Kidney glomerular epithelial cell (primary cell): ENCODE measurements around the gene TINCR.
"Not testable (repeated sequence)": the region's sequence is repeated elsewhere in the genome, so short reads cannot be mapped to it uniquely, and the experiment has no call there.

Source experiments
- DNase-seq: peaks from one replicate; lab custom pipeline; 2025; lab: John Stamatoyannopoulos, UW

Gene TINCR

DNA sequence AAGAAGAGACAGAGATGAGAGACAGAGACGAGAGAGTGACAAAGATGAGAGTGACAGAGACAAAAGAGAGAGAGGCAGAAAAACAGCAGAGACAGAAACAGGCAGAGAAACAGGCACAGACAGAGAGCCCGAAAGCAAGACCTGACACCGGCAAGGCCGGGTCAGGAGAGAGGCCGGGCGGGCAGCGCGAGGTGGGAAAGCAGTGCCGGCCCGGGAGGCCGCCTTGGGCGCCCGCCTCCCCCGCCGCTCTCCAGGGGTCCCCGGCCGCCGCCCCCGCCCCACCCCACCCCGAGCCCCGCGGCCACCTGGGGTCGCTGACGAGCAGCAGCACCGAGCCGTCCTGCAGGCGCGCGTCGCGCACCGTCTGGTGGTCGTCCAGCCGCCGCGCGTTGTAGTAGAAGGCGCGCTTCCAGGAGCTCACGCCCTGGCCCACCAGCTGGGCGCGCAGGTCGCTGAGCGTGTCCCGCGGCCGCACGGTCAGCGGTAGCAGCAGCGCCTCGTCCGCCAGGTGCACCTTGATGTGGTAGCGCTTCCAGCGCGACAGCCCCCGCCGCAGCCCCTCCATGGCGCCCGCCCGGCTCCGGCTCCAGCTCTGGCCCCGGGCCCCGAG lies at the start of gene TINCR:
TSS of gene TINCR (minus strand) at position 594 of the 610 bp plus-strand sequence.
- no peak for DNase-seq

DNA sequence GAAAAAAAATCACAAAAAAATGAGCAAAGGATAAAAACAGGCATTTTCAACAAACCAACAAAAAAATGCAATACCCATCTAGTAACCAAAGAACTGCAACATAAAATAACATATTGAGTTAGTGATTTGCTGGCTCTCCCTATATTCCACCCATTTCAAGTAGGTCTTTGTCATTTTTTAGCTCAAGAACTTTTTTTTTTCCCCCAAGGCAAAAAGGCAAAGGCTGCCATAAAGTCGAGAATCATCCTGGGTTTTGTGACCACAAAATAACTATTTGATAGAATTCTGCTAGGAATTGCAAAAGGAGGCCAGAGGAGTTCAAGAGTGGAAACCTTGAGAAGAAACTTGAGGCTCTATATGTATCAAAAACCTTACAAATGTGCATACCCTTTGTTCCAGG lies 49.3 kb upstream of the TINCR start:
- DNase-seq = no peak

DNA sequence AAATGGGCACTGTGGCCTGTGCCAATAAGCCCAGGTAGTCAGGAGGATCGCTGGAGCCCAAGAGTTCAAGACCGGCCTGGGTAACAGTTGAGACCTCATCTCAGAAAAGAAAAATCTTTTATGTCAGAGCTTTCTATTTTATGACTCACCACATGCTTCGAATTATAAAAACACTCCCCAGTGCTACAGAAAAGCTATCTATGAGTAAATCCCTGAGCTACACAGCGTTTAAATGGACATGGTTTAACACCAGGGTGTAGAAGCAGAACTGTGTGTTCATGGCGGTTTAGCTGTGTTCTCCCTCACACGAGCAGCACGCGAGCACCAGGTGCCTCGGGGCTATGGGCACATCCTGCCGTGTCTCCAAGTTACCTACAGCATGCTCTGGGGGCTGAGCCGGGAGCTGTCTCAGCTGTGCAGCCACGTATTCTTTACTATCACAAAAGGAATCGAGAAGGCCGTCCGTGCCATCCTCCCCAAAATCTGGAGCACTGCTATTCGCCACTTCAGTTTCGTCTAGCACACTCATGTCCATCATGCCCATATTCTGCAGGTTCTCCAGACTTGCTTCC lies 48.1 kb upstream of the TINCR start:
- DNase-seq = no peak

DNA sequence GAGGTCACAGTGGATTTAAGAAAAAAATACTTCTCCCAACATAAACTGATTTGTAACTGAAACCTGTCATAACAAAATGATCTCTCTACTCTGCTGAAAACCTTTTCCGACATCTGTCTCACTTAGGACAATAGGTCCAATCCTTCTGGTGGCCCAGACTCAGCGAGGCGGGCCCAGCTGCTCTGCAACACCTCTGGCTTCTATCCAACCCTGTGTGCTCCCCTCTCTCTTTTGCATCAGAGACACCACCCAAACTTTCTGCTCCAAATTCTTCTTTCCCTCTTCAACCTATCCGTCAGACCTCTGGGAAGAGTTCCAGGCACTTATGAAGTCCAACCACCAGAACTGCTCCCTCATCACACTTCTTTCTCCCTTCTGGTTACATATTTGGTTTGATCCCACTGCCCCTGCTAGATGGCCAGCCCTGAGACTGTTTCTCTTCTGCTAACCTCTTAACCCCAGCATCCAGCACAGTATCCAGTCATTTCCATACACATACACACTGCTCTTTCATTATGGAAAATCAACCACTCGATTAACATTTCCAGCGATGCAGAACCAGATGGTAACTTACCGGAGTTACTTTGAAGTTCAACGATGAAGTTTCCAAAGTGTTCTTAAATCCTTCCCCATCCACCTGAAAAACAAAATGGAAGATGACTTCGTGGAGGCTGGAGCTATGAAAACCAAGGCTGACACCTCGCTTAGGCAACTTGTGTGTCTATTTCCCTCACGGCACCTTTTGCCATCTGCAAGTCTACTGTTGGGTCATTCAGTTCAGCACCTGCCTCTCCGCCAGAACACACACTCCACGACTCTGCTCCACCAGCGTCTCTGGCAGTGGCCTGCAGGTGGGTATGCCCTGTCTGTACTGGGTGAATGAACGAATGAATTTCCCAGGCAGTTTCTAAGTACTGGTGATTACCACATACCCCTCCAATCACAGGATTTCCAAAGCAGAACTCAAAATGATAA lies 45.4 kb upstream of the TINCR start:
- no peak for DNase-seq

DNA sequence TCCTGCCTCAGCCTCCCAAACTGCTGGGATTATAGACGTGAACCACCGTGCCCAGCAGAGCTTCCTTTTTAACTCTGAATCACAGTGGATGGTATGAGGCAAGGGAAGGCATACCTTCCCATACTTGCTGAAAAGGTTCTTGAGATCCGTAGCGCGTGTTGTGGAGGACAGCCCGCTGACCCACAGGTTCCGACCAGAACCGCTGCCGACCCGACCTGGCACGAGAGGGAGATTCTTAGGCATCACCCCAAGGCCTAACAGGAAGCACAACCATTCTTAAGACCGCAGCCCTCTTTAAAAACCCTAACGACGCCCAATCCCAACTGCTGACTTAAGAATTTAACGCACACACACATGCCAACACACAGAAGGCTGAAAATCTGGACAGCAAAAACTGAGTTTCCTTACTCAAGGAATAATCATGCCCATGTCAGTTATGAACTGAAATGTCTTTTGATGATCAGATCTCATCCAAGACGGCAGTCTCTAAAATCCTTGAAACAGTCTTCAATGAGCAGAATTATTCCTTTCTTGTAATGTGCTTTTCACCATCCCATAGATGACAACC lies 42.2 kb upstream of the TINCR start:
- no peak for DNase-seq

DNA sequence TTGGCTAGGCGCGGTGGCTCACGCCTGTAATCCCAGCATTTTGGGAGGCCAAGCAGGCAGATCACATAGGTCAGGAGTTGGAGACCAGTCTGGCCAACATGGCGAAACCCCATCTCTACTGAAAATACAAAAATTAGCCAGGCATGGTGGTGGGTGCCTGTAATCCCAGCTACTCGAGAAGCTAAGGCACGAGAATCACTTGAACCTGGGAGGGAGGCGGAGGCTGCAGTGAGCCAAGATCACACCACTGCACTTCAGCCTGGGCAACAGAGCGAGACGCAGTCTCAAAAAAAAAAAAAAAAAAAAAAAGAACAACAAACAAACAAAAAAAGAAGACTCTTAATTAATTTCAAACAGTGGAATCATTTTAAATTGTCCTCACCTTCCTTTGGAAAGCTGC lies 41.0 kb upstream of the TINCR start:
- DNase-seq = not testable (repeated sequence)

DNA sequence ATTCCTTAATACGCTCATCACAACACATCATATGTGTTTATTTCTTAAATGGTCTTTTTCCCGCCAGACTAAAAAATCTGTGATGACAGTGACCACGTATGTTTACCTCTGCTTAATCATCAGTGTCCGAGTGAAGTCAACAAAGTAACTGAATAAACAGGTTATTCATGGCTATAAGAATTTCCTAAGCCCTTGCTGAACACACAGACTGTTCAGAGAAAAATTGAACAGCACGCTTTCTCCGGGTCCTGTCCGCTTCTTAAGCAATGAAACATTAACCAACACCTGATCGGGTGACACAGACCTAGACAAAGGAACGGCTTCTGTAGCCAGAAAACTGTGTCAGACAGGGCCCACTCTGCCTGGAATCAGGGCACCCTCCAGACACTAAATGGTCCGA lies 40.5 kb upstream of the TINCR start:
- DNase-seq = no peak

DNA sequence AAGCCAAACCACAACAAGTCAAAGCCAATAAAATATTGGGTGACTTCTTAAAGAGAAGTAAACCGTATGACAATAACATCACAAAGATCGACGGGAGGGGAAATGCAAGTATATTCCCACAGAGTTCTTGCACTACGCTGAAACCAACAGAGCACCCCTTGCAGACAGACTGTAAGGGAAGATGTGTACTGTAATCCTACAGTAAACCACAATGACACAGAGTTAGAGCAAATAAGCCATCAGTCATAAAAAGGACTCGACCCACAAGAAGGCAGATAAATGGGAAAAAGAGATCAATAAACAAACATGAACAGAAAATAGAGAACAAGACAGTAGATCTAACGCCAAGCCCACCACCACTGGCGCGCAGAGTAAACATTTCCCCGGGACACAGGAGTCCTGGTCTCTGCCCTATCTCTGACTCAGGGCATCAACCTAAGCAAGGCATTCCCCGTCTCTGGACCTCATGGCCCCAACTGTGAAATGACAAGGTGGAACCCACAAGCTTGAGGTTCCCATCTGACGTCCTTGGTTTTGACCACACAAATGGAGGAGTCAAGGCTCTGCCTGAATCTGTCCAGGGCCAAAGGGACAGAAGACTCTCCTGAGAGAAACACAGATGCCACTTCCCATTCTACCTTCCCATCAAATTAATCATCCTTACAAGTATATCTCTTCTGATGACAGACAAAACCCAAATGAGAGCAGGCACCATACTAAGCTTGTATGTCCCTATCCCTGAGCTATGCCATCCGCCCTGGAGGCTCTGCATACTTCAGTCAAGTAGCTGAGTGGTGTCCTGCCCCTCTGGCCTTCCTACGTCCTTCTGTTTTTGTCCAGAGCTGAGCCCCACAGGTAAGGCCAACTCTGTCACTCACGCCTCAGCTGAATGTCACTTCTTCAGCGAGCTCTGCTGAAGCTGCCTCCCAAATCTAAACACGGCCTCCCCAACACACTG lies 39.8 kb upstream of the TINCR start:
- no peak for DNase-seq

DNA sequence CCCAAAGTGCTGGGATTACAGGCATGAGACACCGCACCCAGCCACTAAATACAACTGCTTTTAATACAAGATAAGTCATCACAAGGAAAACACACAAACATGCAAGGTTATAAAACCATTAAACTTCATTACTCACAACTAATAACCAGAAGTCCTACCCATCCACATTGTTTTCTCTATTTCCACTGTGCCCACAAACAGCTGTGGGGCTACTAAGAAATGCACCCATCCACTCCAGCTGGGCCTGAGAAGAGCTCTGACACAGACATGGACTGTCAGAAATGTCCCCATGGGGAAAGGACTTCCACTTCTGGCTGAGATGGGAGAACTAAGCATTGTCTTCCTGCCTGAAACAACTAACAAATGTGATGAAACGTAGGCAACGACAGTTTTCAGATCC lies 37.6 kb upstream of the TINCR start:
- DNase-seq = no peak

DNA sequence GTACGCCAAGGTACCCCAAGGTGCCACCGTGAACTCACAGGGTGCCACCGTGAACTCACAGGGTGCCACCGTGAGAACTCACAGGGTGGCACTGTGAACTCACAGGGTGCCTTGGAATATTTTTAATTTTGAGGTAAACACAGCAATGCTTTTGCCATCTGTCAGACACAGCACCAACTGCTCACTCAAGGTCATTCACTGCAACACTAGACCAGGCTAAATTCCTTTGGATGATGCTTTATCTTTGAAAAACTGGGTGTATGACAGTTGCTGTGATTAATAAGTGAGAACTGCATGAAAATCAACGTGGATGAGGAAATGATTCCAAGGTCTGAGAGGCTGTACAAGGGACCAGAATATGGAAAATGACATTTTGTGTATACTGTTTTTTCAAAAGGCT lies 35.9 kb upstream of the TINCR start:
- DNase-seq = no peak

DNA sequence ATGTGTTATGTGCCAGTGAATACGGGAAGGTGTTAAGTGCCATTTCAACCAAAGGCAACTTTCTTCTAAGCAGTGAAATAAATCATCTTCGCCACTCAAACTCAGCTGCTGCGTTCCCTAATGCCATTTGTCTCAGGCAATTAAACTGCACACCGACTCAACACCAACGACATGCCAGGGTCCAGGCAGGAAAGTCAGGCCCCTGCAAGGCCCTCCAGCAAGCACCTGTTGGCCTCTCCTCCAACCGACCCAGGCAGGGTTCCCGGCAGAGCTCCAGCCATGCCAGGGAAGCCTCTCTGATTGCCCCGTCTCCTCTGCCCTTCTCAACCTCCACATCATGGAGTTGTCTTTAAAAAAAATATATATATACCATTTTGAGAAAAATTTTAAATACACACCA lies 33.0 kb upstream of the TINCR start:
- no peak for DNase-seq

DNA sequence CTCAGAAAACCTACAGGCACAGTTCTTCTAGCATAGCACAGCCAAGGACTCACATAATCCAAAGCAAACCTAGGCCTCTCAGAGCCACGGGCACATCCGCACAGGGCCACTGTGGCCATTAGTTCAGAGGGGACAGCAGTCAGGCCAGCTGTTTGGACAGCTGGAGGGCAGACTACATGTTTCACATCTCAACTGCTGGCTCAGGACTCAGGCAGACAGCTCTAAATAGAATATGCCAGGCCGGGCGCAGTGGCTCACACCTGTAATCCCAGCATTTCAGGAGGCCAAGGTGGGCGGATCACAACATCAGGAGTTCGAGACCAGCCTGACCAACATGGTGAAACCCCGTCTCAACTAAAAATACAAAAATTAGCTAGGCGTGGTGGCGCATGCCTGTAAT lies 28.0 kb upstream of the TINCR start:
- DNase-seq = no peak

DNA sequence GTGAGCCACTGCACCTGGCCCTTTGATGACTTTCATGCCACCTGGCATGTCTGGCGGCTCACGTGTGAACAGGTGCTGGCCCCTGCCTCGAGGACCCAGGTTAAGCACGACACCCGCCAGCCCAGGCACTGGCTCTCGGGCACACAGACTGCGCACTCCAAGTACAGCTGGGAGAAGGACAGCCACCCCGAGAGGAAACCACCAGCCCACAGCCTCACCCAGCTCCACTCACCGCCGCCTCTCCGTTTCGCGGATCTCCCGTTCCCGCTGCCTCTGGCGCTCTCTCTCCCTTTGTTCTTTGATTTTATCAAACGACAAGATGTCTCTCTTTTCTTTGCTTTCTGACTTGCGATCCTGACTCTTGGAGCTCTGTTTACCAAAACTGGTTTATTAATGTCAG lies 27.4 kb upstream of the TINCR start:
- DNase-seq = no peak

DNA sequence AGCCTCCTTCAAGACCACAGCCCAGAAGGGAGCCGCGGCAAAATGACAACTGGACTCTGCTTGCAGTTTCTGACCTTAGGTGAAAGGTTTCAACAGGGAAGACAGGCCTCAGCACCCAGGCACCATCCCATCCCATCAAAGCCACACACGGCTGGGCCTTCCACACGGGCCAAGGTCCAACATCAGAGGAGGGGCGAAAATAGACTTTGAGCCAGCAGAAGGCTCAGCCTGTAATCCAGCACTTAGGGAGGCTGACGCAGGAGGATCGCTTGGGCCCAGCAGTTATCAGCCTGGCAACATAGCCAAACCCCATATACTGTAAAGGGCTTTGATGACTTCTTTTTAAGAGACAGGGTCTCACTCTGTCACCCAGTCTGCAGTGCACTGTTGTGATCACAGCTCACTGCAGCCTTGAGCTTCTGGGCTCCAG lies 26.8 kb upstream of the TINCR start:
- no peak for DNase-seq

DNA sequence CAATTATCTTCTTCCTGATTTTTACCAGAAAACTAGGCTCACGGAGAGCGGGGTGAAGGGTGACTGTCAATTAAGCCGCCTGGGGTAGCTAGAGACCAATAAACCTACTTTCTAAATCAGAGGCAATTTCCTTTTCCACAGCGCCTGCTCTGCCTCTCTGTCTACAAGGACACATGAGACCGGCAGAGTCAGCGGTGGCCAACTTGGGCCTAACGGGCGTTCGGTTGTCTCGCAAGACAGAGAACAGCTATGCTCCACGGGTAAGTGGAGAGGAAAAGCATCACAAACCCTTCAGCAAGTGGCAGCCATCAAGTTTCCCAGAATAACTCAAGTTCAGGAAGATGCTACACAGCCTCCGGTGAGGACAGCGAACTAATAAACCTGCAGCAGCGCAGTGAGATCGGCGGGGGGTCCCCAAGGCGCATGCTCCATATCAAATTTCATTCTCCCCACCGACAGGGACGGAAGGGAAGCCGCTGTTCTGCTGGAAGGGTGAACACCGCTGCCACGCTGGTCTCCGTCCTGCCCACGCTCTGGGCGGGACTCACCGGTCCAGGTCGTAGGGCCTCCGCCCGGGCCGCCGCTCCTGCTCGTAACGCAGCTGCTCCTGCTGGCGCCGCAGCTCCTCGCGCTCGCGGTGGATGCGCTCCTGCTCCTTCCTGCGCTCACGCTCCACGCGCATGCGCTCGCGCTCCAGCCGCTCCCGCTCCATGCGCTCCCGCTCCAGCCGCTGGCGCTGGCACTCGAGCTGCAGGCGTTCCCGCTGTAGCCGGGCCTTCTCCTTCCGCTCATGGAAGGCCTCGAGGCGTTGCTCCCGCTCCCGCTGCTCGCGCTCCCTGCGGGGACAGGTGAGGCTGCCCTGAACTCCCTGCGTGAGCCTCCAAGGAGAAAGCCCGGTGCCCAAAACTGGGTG lies 25.8 kb upstream of the TINCR start:
- DNase-seq = no peak

DNA sequence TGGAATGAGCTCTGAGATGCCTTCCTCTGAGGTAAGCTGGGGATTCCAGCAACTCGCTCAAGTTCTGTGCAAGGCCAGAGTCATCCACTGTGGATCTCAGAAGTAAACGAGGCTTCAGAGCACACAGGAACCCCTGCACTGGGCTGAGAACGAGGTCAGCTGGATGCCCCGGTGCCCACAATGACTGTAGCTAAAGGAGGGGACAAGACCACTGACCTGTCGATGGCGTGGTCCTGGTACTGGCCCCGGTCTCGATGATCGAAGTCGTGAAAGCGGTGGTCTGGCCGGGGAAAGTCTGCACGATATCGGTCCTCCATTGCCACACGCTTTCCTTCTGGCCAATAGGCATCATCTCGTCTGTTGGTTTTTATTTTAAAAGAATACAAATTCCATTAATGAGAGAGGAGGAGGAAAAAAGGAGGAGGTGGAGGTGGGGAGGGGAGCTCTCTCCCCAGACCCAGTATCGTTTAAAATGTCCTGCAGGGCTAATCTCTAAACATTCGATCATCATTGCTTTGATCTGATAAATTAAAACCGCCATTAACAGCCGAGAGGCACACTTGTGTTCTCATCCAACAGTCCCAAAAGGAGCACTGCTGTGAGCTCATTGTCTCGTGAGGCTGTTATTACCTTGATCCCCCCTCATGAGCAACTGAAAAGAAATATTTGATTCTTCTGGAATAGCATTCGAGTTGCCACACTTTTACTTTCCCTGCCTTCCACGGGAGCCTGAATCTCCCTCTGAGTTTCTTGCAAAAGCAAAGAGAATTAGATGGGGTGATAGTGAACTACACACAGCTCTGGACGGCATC lies 25.0 kb upstream of the TINCR start:
- DNase-seq = no peak

DNA sequence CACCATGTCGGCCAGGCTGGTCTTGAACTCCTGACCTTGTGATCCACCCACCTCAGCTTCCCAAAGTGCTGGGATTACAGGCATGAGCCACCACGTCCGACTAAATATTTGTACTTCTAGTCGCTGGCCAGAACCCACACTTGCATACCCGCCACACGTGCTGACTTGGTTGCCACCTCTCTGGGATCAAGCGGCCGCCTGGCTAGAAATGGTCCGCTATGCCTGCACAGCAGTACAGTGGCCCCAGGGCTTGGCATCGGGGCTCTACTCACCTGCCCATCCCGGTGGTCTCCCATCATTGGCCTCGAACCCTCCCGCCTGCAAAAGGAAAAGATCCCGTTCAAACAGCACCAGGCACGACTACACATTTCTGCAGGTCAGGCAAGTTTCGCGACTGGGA lies 23.7 kb upstream of the TINCR start:
- no peak for DNase-seq

DNA sequence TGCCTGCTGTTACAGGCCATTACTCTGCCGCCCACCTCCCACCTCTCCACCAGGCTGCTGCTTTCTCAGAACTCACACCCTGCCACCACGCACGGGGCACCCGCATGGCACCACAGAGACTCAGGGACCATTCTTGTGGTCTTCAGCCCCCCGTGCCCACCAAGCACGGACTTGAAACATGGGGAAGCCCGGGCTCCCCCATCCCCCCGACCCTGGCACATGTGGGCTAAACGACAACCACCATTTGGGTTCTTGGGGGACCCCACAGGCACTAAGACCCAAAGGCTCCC lies 23.1 kb upstream of the TINCR start:
- DNase-seq = no peak

DNA sequence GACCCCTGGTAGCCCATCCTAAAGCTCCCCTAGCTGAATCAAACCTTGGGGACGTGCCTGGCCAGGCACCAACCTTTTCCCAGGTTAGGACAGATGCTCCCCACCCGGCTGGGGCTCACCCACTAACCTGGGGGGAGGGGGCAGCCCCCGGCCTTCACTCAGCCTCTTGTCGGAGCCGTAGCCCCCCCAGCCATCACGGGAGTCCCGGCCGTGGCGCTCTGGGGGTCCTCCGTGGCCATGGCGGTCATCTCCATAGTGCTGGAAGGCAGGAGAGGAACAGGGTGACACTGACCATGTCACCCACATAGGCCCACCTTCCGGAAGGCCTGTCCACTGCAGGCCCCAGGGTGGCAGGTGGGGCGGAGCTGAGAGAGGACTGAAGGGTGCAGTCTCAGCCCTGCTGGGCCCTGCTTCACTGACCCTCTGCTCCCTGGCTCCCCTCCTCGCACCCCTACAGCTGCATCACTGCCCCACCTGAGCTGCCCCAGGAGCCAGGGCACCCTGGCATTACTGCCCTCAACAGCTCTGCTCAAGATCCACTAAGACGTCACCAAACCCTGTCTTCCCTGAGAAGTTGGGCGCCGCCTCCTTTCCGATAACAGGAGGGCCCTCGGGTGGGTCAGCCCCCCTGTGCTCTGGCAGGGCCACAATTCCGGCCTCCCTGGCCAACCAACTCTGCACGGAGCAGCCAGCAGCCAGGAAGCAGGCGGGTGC lies 22.6 kb upstream of the TINCR start:
- DNase-seq = no peak
